ENCODE data around the gene DDIT4L. TPM values are rescaled to one million over a fixed set of nuclear protein-coding genes. Genes with fewer than 3 reads are reported as not detected.

DDIT4L gene, protein sequence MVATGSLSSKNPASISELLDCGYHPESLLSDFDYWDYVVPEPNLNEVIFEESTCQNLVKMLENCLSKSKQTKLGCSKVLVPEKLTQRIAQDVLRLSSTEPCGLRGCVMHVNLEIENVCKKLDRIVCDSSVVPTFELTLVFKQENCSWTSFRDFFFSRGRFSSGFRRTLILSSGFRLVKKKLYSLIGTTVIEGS
- 0.28 TPM in 1 of 2 replicates, not detected in the other for polyA plus RNA-seq
- polyA minus RNA-seq: not detected in 2 replicates

GRCh38 chr4:100189820-100190642, at the start of gene DDIT4L:
DDIT4L (minus strand) TSS chr4:100190468; CDS start chr4:100189983, 485 bp downstream.
- no peaks in the 10 kb centered on the region for H3K9me3 ChIP-seq (ENCODE audit: low read length)
- H4K20me1 ChIP-seq (ENCODE audit: insufficient read depth): no peaks in the 10 kb centered on the region
- no peak within 1 kb of the TSS for H3K9ac ChIP-seq (ENCODE audit: low read length)
- H3K9me2 ChIP-seq (ENCODE audit: insufficient read depth, low read length): no peaks in the 10 kb centered on the region
- no peak within 1 kb of the TSS for H3K27ac ChIP-seq (ENCODE audit: low read length)
- peaks cover 35% of the 10 kb centered on the region for H3K27me3 ChIP-seq (ENCODE audit: insufficient read depth, low read depth, low read length)
- no peaks in the 10 kb centered on the region for H3F3A ChIP-seq (ENCODE audit: insufficient read depth, low read length, poor library complexity, severe bottlenecking)
- H3K4me2 ChIP-seq (ENCODE audit: low read length): peak within 1 kb of the TSS; percentile 25
- TF ChIP-seq EZH2 (IDR thresholded peaks at IDR 0.05; ENCODE audit: borderline replicate concordance, insufficient read depth, low read length, poor library complexity, severe bottlenecking): no peak
- TF ChIP-seq, protein P1, sequence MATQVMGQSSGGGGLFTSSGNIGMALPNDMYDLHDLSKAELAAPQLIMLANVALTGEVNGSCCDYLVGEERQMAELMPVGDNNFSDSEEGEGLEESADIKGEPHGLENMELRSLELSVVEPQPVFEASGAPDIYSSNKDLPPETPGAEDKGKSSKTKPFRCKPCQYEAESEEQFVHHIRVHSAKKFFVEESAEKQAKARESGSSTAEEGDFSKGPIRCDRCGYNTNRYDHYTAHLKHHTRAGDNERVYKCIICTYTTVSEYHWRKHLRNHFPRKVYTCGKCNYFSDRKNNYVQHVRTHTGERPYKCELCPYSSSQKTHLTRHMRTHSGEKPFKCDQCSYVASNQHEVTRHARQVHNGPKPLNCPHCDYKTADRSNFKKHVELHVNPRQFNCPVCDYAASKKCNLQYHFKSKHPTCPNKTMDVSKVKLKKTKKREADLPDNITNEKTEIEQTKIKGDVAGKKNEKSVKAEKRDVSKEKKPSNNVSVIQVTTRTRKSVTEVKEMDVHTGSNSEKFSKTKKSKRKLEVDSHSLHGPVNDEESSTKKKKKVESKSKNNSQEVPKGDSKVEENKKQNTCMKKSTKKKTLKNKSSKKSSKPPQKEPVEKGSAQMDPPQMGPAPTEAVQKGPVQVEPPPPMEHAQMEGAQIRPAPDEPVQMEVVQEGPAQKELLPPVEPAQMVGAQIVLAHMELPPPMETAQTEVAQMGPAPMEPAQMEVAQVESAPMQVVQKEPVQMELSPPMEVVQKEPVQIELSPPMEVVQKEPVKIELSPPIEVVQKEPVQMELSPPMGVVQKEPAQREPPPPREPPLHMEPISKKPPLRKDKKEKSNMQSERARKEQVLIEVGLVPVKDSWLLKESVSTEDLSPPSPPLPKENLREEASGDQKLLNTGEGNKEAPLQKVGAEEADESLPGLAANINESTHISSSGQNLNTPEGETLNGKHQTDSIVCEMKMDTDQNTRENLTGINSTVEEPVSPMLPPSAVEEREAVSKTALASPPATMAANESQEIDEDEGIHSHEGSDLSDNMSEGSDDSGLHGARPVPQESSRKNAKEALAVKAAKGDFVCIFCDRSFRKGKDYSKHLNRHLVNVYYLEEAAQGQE (IDR thresholded peaks at IDR 0.05; ENCODE audit: borderline replicate concordance): no peak
- no peak for TF ChIP-seq RAD21 (conservative IDR thresholded peaks at IDR 0.05)
- no peak for TF ChIP-seq CTCF (IDR thresholded peaks at IDR 0.05; ENCODE audit: poor library complexity, severe bottlenecking)
- TF ChIP-seq MXI1 (conservative IDR thresholded peaks at IDR 0.05; ENCODE audit: poor library complexity, severe bottlenecking): no peak
- no peak for TF ChIP-seq TAF1 (IDR thresholded peaks at IDR 0.05; ENCODE audit: low read depth)
- H3K36me3 ChIP-seq (ENCODE audit: insufficient read depth, low read length): no peaks in the 10 kb centered on the region
- peak within 1 kb of the TSS; percentile 63 for H3K4me3 ChIP-seq (ENCODE audit: low read length)
- H3K79me2 ChIP-seq (replicated peaks; ENCODE audit: insufficient read depth, low read length): no peaks in the 10 kb centered on the region
- no peak within 1 kb of the TSS for H2AFZ ChIP-seq (ENCODE audit: low read depth, low read length)

DNA sequence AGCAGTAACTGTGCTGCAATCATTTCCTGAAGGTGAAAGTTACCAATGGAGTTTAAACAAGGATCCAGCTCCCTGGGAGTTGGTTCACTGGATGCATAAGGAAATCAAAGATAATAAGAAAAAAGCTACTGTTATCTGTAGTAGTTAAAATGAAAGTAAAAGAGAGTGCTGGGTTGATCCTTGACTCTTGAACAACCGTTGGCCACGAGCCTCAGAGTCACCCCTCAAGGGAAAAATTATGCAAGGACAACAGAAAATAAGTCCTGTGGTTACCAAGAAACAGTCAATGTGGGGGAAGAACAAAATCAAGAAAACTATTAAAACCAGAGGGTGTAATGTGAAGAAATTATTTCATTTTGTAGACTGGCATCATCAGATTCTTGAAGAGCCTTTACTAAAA, 49.7 kb upstream of the DDIT4L start:
- H3K9ac ChIP-seq (ENCODE audit: low read length): no peak overlapping the region
- no peaks in the 10 kb centered on the region for H3K36me3 ChIP-seq (ENCODE audit: insufficient read depth, low read length)
- no peaks in the 10 kb centered on the region for H3F3A ChIP-seq (ENCODE audit: insufficient read depth, low read length, poor library complexity, severe bottlenecking)
- H3K9me3 ChIP-seq (ENCODE audit: low read length): no peaks in the 10 kb centered on the region
- no peaks in the 10 kb centered on the region for H3K79me2 ChIP-seq (replicated peaks; ENCODE audit: insufficient read depth, low read length)
- H2AFZ ChIP-seq (ENCODE audit: low read depth, low read length): no peak overlapping the region
- H3K27ac ChIP-seq (ENCODE audit: low read length): no peak overlapping the region
- no peaks in the 10 kb centered on the region for H4K20me1 ChIP-seq (ENCODE audit: insufficient read depth)
- H3K4me3 ChIP-seq (ENCODE audit: low read length): no peak overlapping the region
- no peak overlapping the region for H3K4me2 ChIP-seq (ENCODE audit: low read length)
- no peaks in the 10 kb centered on the region for H3K27me3 ChIP-seq (ENCODE audit: insufficient read depth, low read depth, low read length)
- TF ChIP-seq EZH2 (IDR thresholded peaks at IDR 0.05; ENCODE audit: borderline replicate concordance, insufficient read depth, low read length, poor library complexity, severe bottlenecking) (no peak), TAF1 (IDR thresholded peaks at IDR 0.05; ENCODE audit: low read depth) (no peak), POLR2AphosphoS5 (IDR thresholded peaks at IDR 0.05) (no peak), CTCF (IDR thresholded peaks at IDR 0.05; ENCODE audit: poor library complexity, severe bottlenecking) (no peak), SMC3 (conservative IDR thresholded peaks at IDR 0.05; ENCODE audit: poor library complexity) (no peak), EP300 (conservative IDR thresholded peaks at IDR 0.05; ENCODE audit: poor library complexity, severe bottlenecking) (no peak), MXI1 (conservative IDR thresholded peaks at IDR 0.05; ENCODE audit: poor library complexity, severe bottlenecking) (no peak), RAD21 (conservative IDR thresholded peaks at IDR 0.05) (no peak)
- TF ChIP-seq, protein P1 (IDR thresholded peaks at IDR 0.05; ENCODE audit: borderline replicate concordance): no peak
- H3K9me2 ChIP-seq (ENCODE audit: insufficient read depth, low read length): no peaks in the 10 kb centered on the region

All from neural cell (in vitro differentiated cells).